ENCODE results near the gene TET3.
A peak's percentile ranks its signal among the peaks of the same experiment; 100 is the strongest.

TET3 gene

GRCh38 chr2:73965053-73965452, 19.7 kb upstream of the TET3 start:
- no peak for DNase-seq (ENCODE audit: low read depth)

GRCh38 chr2:73968357-73968937, 16.3 kb upstream of the TET3 start:
- DNase-seq (ENCODE audit: low read depth), result no peak

GRCh38 chr2:73969356-73969755, 15.4 kb upstream of the TET3 start:
- no peak for DNase-seq (ENCODE audit: low read depth)

- DNase-seq (ENCODE audit: low read depth), result no peak
Observed at GRCh38 chr2:73970141-73970803, 14.4 kb upstream of the TET3 start.

- DNase-seq (ENCODE audit: low read depth), result no peak
Observed at GRCh38 chr2:73970850-73971471, 13.7 kb upstream of the TET3 start.

- no peak for DNase-seq (ENCODE audit: low read depth)
Observed at GRCh38 chr2:73971722-73972121, 13.0 kb upstream of the TET3 start.

GRCh38 chr2:73972846-73973245, 11.9 kb upstream of the TET3 start:
- DNase-seq (ENCODE audit: low read depth), result no peak

GRCh38 chr2:73975731-73976130, 9.0 kb upstream of the TET3 start:
- no peak for DNase-seq (ENCODE audit: low read depth)

GRCh38 chr2:73976803-73977202, 7.9 kb upstream of the TET3 start:
- no peak for DNase-seq (ENCODE audit: low read depth)

GRCh38 chr2:73977466-73977865, 7.2 kb upstream of the TET3 start:
- DNase-seq (ENCODE audit: low read depth), result no peak

- no peak for DNase-seq (ENCODE audit: low read depth)
Observed at GRCh38 chr2:73979021-73979420, 5.7 kb upstream of the TET3 start.

GRCh38 chr2:73979686-73980085, 5.0 kb upstream of the TET3 start:
- DNase-seq (ENCODE audit: low read depth), result peak; percentile 71

GRCh38 chr2:73980566-73980965, 4.1 kb upstream of the TET3 start:
- no peak for DNase-seq (ENCODE audit: low read depth)

GRCh38 chr2:73981081-73982001, 3.4 kb upstream of the TET3 start:
- DNase-seq (ENCODE audit: low read depth), result no peak

- DNase-seq (ENCODE audit: low read depth), result no peak
Observed at GRCh38 chr2:73982140-73982617, 2.5 kb upstream of the TET3 start.

- no peak for DNase-seq (ENCODE audit: low read depth)
Observed at GRCh38 chr2:73983322-73984202, 1.1 kb upstream of the TET3 start.

- no peak for DNase-seq (ENCODE audit: low read depth)
Observed at GRCh38 chr2:73984922-73985307, 205 bp downstream of the TET3 start.

GRCh38 chr2:73985308-73986084, 786 bp downstream of the TET3 start:
- DNase-seq (ENCODE audit: low read depth), result no peak

- no peak for DNase-seq (ENCODE audit: low read depth)
Observed at GRCh38 chr2:73986085-73986681, 1.5 kb downstream of the TET3 start.
